Subcutaneous abdominal adipose tissue (tissue), 5 donors: ENCODE data around the gene AGL.

ENCODE experiments used
- H3K27ac ChIP-seq: one replicate; pipeline ENCODE4 v1.7.0; 2013; ENCODE audit warnings: low read depth, mild to moderate bottlenecking, inconsistent platforms, low read length, moderate library complexity
- H3K27me3 ChIP-seq, 5 donors: one replicate each; pipeline ENCODE4 v1.7.0; 2013; ENCODE audit warnings: low read length in 5 of 5, inconsistent platforms in 1 of 5; ENCODE audit not compliant: control insufficient read depth in 5 of 5, insufficient read depth in 4 of 5
- H3K36me3 ChIP-seq, 5 donors: one replicate each; pipeline ENCODE4 v1.7.0; 2013; ENCODE audit warnings: low read length in 5 of 5; ENCODE audit not compliant: control insufficient read depth in 5 of 5, insufficient read depth in 5 of 5
- H3K4me1 ChIP-seq, 5 donors: one replicate each; pipeline ENCODE4 v1.7.0; 2013; ENCODE audit warnings: low read length in 5 of 5, mild to moderate bottlenecking in 3 of 5, moderate library complexity in 1 of 5; ENCODE audit not compliant: control insufficient read depth in 5 of 5, insufficient read depth in 5 of 5
- H3K4me3 ChIP-seq, 5 donors: one replicate each; pipeline ENCODE4 v1.7.0; 2013; ENCODE audit warnings: low read length in 5 of 5, low read depth in 1 of 5
- H3K9ac ChIP-seq, 5 donors: one replicate each; pipeline ENCODE4 v1.7.0; 2013; ENCODE audit warnings: low read length in 5 of 5, mild to moderate bottlenecking in 4 of 5, moderate library complexity in 3 of 5
- H3K9me3 ChIP-seq, 5 donors: one replicate each; pipeline ENCODE4 v1.7.0; 2013; ENCODE audit warnings: low read length in 5 of 5; ENCODE audit not compliant: control insufficient read depth in 5 of 5
- donor health status: healthy.
- donor health status: healthy.
- donor health status: healthy.
- donor health status: healthy.
- donor health status: healthy.

AGL gene

GRCh38 chr1:99934801-99935200 is 84.6 kb downstream of the AGL start:
- no peak overlapping the region for H3K4me3 ChIP-seq
- H3K9ac ChIP-seq = no peak overlapping the region
- no peaks in the 10 kb centered on the region for H3K9me3 ChIP-seq
- no peaks in the 10 kb centered on the region for H3K4me1 ChIP-seq
- H3K36me3 ChIP-seq = no peaks in the 10 kb centered on the region
- no peaks in the 10 kb centered on the region for H3K27me3 ChIP-seq
- H3K27ac ChIP-seq = no peak overlapping the region

GRCh38 chr1:99935534-99935933 is 85.4 kb downstream of the AGL start:
- Histone ChIP-seq H3K9ac (no peak overlapping the region), H3K9me3 (no peaks in the 10 kb centered on the region), H3K27ac (no peak overlapping the region), H3K27me3 (no peaks in the 10 kb centered on the region), H3K4me1 (no peaks in the 10 kb centered on the region), H3K4me3 (no peak overlapping the region), H3K36me3 (no peaks in the 10 kb centered on the region)

GRCh38 chr1:99936071-99936470 is 85.9 kb downstream of the AGL start:
- Histone ChIP-seq H3K27me3 (no peaks in the 10 kb centered on the region), H3K9me3 (no peaks in the 10 kb centered on the region), H3K27ac (no peak overlapping the region), H3K4me1 (no peaks in the 10 kb centered on the region), H3K4me3 (no peak overlapping the region), H3K36me3 (no peaks in the 10 kb centered on the region), H3K9ac (no peak overlapping the region)

GRCh38 chr1:99942723-99943122 is 92.6 kb downstream of the AGL start:
- H3K27me3 ChIP-seq = no peaks in the 10 kb centered on the region
- H3K4me1 ChIP-seq = peaks cover 0 to 16% (median 14%) of the 10 kb centered on the region in 5 donors
- H3K9ac ChIP-seq = no peak overlapping the region
- H3K9me3 ChIP-seq = no peaks in the 10 kb centered on the region
- no peaks in the 10 kb centered on the region for H3K36me3 ChIP-seq
- H3K4me3 ChIP-seq = peak overlapping the region in 1 of 5 donors; percentile 32
- H3K27ac ChIP-seq = no peak overlapping the region

- Histone ChIP-seq H3K4me1 (peaks cover 0 to 16% (median 14%) of the 10 kb centered on the region in 5 donors), H3K27ac (no peak overlapping the region), H3K27me3 (no peaks in the 10 kb centered on the region), H3K4me3 (peak overlapping the region in 3 of 5 donors; percentile 2 to 32 (median 28)), H3K36me3 (no peaks in the 10 kb centered on the region), H3K9me3 (no peaks in the 10 kb centered on the region), H3K9ac (no peak overlapping the region)
These were observed 93.1 kb downstream of the AGL start for GRCh38 chr1:99943223-99943794.

GRCh38 chr1:99944192-99944591 is 94.0 kb downstream of the AGL start:
- H3K4me3 ChIP-seq = no peak overlapping the region
- no peaks in the 10 kb centered on the region for H3K27me3 ChIP-seq
- H3K4me1 ChIP-seq = peaks cover 0 to 16% (median 14%) of the 10 kb centered on the region in 5 donors
- no peaks in the 10 kb centered on the region for H3K9me3 ChIP-seq
- H3K36me3 ChIP-seq = no peaks in the 10 kb centered on the region
- no peak overlapping the region for H3K9ac ChIP-seq
- no peak overlapping the region for H3K27ac ChIP-seq

GRCh38 chr1:99945174-99945573 is 95.0 kb downstream of the AGL start:
- H3K9me3 ChIP-seq = no peaks in the 10 kb centered on the region
- no peak overlapping the region for H3K27ac ChIP-seq
- no peaks in the 10 kb centered on the region for H3K36me3 ChIP-seq
- no peaks in the 10 kb centered on the region for H3K27me3 ChIP-seq
- peaks cover 0 to 16% (median 14%) of the 10 kb centered on the region in 5 donors for H3K4me1 ChIP-seq
- H3K9ac ChIP-seq = no peak overlapping the region
- no peak overlapping the region for H3K4me3 ChIP-seq

GRCh38 chr1:99950486-99950885 is 100.3 kb downstream of the AGL start:
- H3K9ac ChIP-seq = no peak overlapping the region
- H3K9me3 ChIP-seq = peaks cover 0 to 6% (median 0%) of the 10 kb centered on the region in 5 donors
- no peak overlapping the region for H3K4me3 ChIP-seq
- no peaks in the 10 kb centered on the region for H3K36me3 ChIP-seq
- H3K4me1 ChIP-seq = no peaks in the 10 kb centered on the region
- no peaks in the 10 kb centered on the region for H3K27me3 ChIP-seq
- no peak overlapping the region for H3K27ac ChIP-seq

- Histone ChIP-seq H3K4me1 (peaks cover 0 to 5% (median 0%) of the 10 kb centered on the region in 5 donors), H3K9me3 (peaks cover 0 to 6% (median 0%) of the 10 kb centered on the region in 5 donors), H3K27ac (no peak overlapping the region), H3K4me3 (no peak overlapping the region), H3K36me3 (no peaks in the 10 kb centered on the region), H3K9ac (no peak overlapping the region), H3K27me3 (no peaks in the 10 kb centered on the region)
These were observed 102.4 kb downstream of the AGL start for GRCh38 chr1:99952522-99952921.

- Histone ChIP-seq H3K36me3 (no peaks in the 10 kb centered on the region), H3K4me3 (no peak overlapping the region), H3K9ac (no peak overlapping the region)
These were observed 105.2 kb downstream of the AGL start for GRCh38 chr1:99955375-99955774.

More at GRCh38 chr1:99955375-99955774, 105.2 kb downstream of the AGL start:
- no peak overlapping the region for H3K27ac ChIP-seq
- H3K27me3 ChIP-seq = no peaks in the 10 kb centered on the region
- peaks cover 0 to 5% (median 0%) of the 10 kb centered on the region in 5 donors for H3K4me1 ChIP-seq
- H3K9me3 ChIP-seq = peaks cover 0 to 6% (median 0%) of the 10 kb centered on the region in 5 donors
